GM19395 (cell line): ENCODE data around the gene PRMT5.

Experiments
- ATAC-seq: cut with Tn5 transposase; IDR thresholded peaks from one replicate; pipeline ENCODE4 v1.9.1; 2021; ENCODE audit warnings: mild to moderate bottlenecking, moderate library complexity; ENCODE audit not compliant: unreplicated experiment

The PRMT5 gene

DNA sequence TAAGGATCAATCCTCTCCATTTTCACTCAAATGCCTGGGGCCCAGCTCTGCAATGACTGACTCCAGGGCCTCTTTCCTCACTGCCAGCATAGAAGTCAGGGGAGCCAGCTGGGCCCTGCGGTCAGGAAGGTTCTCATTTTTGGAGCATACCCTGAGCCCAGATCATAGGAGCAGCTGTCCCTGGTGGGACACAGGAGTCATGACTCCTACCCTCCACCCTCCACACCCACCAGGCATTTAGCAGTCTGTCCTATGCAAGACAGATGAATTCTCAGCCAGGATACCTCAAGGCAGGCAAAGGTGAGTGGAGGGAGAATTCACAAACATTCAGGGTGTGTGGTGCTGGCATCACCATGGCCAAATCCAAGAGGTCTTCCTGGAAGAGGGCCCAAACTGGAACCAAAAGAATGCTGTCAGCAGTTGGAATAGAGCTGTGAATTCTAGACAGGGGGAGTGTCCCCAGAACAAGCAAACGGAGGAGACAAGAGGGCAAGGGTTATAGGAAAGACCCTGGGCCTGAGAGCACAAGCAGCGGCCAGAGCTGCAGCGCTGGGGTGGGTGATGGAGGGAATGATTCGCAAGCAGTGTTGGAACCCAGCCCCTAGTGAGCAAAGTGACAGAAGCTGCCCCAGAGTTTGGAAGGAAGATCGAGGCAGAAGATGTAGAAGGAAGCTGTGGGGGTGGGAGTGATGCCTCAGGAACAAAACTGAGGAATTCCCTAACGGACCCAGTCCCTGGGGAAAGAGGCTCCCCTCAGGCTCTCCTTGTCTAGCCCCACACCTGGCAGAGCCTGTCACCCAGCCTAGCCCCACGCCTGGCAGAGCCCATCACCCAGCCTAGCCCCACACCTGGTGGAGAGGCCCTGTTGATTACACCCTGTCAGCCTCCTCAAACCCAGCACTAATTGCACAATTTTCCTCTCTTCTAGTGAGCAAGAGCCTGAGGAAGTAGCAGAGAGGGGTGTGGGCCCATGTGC lies 50.6 kb downstream of the PRMT5 start:
- ATAC-seq, result no peak

DNA sequence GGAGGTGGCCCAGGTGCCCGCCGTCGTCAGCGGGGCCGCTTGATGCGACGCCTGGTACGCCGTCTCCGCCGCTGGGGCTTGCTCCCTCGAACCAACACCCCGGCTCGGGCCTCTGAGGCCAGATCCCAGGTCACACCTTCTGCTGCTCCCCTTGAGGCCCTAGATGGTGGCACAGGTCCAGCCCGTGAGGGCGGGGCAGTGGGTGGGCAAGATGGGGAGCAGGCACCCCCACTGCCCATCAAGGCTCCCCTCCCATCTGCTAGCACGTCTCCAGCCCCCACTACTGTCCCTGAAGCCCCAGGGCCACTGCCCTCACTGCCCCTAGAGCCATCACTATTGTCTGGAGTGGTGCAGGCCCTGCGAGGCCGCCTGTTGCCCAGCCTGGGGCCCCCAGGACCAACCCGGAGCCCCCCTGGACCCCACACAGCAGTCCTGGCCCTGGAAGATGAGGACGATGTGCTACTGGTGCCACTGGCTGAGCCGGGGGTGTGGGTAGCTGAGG lies 52.1 kb downstream of the PRMT5 start:
- no peak for ATAC-seq

DNA sequence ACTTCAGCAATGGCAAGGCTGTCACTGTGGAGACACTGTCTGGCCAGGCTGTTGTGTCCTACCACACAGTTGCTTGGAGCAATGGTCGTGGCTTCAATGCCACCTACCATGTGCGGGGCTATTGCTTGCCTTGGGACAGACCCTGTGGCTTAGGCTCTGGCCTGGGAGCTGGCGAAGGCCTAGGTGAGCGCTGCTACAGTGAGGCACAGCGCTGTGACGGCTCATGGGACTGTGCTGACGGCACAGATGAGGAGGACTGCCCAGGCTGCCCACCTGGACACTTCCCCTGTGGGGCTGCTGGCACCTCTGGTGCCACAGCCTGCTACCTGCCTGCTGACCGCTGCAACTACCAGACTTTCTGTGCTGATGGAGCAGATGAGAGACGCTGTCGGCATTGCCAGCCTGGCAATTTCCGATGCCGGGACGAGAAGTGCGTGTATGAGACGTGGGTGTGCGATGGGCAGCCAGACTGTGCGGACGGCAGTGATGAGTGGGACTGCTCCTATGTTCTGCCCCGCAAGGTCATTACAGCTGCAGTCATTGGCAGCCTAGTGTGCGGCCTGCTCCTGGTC lies 53.3 kb downstream of the PRMT5 start:
- no peak for ATAC-seq

DNA sequence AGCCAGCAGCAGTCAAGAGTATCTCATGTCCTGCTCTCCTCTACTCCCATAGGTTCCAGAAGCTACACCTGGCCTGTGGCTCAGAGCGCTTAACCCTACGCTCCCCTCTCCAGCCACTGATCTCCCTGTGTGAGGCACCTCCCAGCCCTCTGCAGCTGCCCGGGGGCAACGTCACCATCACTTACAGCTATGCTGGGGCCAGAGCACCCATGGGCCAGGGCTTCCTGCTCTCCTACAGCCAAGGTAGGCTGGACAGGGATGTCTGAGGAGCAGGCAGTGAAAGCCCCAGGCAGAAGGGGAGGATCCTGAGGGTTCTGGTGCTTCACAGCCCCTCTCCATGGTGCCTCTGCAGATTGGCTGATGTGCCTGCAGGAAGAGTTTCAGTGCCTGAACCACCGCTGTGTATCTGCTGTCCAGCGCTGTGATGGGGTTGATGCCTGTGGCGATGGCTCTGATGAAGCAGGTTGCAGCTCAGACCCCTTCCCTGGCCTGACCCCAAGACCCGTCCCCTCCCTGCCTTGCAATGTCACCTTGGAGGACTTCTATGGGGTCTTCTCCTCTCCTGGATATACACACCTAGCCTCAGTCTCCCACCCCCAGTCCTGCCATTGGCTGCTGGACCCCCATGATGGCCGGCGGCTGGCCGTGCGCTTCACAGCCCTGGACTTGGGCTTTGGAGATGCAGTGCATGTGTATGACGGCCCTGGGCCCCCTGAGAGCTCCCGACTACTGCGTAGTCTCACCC lies 54.0 kb downstream of the PRMT5 start:
- no peak for ATAC-seq

DNA sequence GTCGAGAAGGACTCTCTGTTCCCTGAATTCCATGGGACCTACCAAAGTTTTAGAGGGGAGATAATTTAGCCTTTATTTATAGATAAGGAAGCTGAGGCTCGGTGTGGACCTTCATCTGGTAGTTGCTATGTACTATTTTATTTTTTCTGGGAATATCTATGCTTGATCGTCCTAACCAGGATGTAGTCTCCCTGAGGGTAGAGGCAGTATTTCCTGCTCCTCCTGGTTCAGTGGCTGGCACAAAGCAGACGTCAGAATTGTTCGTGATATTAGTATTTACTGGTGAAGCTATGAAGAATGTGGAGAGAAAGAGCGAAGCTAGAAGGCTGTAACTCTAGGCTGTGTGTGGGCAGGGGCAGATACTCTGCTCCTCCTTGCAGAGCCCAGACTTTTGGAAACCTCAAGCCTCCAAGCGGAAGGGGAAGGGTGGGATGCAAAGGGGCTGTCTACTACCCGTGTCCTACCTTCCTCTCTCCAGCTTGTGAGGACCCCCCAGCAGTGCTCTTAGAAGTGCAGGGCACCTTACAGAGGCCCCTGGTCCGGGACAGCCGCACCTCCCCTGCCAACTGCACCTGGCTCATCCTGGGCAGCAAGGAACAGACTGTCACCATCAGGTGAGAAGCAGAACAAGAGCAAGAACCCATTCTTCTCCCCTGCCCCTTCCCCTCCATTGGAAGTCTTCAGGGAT lies 56.2 kb downstream of the PRMT5 start:
- ATAC-seq, result no peak

DNA sequence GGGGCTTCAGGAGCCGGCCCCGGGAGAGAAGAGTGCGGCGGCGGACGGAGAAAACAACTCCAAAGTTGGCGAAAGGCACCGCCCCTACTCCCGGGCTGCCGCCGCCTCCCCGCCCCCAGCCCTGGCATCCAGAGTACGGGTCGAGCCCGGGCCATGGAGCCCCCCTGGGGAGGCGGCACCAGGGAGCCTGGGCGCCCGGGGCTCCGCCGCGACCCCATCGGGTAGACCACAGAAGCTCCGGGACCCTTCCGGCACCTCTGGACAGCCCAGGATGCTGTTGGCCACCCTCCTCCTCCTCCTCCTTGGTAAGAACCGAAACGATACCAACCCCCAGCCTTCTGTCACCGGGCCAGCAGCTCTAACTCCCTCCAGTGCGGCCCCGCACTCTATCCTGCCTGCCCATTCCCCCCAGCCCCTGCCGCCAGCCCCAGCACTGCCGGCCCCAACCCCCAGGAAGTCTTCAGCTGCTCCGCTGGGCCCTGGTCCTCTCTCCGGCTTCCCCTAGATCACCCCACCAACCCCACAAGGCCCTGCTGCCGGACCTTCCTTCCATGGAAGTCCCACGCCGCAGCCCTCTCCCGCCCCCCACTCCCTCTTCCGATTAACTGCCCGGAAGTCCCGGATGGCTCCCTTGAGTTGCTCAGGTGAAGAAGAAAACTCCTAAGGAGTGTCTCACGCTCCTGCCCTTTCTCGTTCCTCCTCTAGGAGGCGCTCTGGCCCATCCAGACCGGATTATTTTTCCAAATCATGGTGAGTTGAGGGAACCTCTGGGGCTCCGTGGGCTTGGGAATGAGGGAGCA lies 56.9 kb downstream of the PRMT5 start:
- ATAC-seq, result peak; percentile 13

DNA sequence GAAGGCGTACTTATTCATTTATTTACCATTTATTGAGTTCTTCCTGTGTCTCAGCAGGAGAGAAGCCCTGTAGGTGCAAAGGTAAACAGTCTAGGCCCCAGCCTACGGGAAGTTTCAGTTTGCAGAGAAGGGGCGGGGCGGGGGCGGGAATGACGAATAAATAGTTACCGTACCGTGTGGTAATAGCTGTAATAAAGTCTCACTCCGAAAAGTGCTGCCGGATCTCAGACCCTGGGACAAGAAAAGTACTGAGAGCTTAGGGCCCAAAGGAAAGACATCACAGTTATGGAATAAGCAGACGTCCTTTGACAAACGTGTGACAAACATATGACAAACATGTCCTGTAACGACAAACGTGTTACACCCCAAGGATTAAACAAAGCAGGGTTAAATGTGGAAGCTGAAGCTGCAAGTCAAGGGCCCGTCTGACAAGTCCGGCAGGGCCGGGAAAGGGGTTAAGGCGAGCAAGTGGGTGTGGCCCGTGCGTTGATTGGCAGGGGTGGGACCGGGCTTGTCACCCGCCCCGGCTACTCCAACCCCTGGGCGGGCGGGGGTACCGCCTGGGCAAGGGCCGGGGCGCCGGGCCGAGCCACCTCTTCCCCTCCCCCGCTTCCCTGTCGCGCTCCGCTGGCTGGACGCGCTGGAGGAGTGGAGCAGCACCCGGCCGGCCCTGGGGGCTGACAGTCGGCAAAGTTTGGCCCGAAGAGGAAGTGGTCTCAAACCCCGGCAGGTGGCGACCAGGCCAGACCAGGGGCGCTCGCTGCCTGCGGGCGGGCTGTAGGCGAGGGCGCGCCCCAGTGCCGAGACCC lies 57.7 kb downstream of the PRMT5 start, which contains the start of gene LRP10:
TSS of gene LRP10 (plus strand) at position 517 of the 809 bp plus-strand sequence. CDS start 564 bp downstream, outside the sequence.
- peak; percentile 82 for ATAC-seq

DNA sequence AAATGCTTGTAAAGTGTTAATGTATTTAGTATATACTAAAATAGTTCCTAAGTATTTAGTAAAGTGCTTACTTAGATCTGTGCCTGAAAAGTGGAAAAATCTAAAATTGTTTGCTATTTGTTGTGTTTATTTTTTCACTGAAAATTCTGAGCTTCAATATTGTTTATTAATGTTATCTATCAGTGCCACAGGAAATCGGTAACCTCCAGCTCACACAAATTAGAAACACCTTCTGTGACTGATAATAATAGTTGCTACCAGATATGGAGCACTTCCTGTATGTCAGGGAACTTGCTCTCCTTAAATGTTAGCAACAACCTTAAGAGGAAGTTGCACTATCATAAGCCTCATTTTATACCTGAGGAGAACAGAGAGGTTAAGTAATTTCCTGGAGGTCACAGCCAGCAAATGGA lies 58.4 kb downstream of the PRMT5 start:
- ATAC-seq, result peak; percentile 51
